GM21515 (cell line): ENCODE data around the gene CPB1.

Source experiments
- ATAC-seq: cut with Tn5 transposase; IDR thresholded peaks from one replicate; pipeline ENCODE4 v1.9.1; 2021; ENCODE audit not compliant: unreplicated experiment

CPB1 gene

DNA sequence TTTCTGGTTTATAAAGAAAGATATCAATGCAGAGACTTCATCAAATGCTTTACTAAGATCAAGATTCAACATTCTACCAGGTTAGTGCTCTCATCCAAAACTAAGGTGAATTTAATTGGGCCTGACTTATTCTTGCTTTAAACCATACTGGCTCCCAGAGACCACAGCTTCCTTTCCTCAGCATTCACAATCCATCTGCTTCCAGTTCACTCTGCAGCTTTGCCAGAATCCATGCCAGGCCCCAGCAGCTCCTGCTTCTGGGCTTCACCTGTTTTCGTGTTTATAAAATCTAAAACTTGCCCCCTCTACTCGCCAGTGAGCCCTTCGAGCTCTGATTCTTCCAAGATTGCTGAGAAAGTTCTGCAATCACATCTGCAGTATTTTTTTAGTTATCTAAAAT, 2.3 kb downstream of the CPB1 start:
- no peak for ATAC-seq

DNA sequence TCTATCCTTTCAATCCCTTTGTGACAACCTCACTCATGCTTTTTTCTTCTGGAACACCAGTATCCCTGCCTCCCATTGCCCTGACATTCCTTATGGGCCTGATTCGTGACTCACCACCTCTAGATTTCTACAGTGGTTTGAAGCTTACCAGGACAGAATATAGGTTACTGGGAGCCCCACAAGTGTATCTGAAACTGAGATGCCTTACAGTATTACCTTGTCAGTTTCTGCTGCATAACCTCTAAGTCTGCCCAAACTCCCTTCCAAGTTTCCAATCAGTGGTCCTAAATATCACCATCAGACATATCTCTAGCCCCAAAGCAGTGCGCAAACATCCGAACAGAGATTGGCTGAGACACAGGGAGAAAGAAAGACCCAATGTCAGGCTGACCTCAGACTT, 5.6 kb downstream of the CPB1 start:
- no peak for ATAC-seq

DNA sequence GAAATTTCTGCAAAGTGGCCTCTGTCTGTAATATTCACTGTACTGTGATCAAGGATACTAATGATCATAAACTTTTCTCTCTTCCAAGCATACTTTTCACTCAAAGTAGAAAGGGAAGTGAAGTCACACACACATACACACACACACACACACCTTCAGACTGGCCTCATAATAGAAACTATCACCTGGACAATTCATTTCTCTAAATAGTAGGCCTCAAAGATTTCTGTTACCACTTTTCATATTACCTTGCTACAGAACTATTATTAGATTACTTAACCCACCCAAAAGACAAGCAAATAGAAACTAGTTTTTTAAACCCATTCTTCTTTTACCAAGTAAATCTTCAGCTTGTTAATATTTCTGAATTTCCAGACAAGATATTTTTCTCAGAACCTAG, 12.2 kb downstream of the CPB1 start:
- ATAC-seq, result peak; percentile 83

DNA sequence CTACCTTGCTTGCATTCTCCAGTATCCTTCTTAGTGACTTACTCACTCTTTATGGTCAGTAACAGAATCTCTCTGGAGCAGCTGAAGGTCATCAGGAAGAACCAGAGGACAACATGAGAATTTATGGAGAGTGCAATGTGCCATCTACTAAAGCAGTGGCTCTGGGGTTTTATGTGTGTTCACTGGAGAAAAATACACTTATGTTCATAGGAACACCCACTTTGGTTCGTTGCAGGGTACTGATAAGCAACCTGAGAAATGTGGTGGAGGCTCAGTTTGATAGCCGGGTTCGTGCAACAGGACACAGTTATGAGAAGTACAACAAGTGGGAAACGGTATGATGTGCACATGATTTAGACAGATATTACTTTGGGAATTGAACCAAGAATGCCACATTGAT, 12.8 kb downstream of the CPB1 start:
- ATAC-seq, result no peak

DNA sequence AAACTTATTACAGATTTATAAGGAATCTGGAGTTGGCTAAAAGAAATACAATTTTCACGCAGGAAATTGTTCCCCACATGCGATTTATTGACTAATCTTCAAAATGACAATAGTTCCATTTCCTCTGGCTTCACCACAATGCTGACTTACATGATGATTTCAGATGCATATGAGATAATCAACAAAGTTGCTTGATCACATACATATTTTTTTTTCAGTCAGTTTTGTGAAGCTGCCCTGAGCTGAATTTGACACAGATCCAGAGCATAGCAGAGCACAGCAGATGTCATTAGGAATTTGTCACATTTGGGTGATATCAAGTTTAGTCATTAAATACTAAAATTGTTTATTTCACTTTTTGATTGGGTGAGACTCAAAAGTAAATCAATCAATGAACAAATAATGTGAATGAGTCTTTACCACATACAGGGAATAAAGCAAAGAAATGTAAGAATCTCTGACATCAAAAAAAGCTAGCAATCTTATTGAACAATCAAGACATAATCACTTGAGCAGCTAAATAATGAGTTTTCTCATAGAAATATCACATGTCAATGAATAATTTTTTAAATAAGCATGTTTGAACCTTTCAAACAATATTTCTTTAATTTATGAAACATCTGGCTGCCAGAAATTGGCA, 18.3 kb downstream of the CPB1 start:
- ATAC-seq, result no peak

DNA sequence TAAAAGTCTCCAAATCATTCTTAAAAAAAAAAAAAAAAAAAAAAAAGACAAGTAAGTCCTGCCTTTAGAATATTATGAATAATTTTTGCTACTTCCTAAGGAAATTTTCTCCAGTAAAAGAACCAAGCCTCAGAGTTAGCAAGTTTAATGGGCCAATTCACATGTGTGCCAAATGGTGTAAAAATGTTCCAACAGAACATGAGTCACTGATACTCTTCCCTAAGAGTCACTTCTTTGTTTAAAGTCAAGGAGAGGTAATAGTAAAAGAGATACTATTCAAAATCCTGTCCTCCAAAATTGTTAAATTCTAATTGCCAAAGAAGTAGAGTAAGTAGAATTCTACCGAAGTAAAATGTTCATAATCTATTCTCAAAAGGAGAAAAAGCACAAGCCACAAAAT, 19.7 kb downstream of the CPB1 start:
- no peak for ATAC-seq

DNA sequence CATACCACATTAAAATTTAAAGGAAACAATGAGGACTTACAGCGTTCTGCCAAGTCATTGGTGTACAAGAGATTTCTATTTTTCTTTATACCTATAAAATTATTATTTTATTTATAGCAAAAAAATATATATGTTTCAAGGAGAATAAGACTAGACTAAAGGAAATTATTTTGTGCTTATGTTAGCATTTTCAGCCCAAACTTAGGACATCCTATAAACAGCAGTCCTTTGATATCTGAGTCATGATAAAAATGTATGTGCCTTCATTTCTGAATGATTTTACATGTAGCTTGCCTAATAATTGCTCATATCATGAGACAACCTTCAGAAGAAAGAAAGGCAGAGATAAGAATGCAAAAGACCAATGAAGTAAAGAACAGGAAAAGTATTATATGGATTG, 20.8 kb downstream of the CPB1 start:
- no peak for ATAC-seq

DNA sequence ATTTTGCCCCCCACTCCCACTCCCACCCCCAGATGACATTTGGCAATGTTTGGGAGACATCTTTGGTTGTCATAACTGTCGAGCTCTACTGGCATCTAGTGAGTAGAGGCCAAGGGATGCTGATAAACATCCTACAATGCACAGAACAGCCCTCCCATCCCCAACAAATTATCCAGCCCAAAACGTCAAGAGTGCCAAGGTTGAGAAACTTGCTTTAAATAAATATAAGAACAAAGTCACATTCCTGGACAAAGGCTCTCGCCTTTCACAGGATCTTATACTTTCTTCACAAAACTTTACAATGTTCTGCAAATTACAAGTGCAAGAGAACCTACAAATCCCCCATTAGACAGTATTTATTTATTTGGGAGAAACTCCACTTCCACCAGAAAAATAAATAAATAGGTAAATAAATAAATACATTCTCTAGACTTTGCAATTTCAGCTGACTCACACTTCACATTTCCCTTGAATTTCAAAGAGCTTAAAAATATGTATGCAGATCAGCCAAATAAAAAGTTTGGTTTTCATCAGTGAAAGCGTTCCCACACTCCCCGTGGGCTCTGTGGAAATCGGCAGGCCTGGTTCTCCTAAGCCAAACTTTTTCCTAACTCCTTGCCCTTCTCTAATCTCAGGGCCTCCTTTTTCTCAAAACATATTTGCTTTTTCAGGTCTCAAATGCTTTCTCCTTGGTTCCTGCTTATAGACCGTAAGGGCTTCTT, 24.8 kb downstream of the CPB1 start:
- ATAC-seq, result no peak

DNA sequence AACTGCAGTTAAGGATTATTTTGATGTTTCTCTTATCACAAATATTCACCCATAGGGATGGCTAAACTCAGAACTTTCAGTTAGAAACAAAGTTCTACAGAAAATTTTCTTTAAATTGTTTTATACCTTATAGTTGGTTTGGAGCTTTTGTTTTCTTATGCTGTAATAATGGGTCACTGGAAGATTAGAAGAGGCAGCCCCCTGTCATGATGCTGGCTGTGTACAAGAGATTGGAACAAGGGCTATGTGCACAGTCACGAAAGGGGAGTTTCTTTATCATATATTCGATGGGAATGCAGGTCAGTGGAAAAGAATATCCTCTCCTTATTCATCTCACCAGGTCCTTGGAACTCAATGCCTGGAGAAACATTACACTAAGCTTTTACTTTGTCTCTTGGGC, 25.5 kb downstream of the CPB1 start:
- ATAC-seq, result no peak

DNA sequence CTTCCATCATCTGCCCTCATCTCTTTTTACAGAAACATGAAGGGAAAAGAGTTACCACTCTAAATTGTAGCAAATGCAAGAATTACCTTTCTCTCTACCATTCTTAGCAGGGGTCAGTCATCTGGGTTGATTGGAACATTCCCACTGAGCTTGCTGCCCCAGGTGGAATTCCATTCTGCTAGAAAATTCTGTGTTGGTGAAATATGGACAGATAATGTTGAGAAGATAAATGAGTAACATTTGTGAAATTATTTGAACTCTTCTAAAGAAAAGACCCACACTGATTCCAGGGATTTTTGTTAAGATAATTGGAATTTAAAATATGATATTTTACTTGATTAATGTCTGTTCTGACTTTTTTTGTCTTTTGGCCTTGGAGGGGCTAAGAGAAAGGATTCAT, 26.4 kb downstream of the CPB1 start:
- ATAC-seq, result no peak

DNA sequence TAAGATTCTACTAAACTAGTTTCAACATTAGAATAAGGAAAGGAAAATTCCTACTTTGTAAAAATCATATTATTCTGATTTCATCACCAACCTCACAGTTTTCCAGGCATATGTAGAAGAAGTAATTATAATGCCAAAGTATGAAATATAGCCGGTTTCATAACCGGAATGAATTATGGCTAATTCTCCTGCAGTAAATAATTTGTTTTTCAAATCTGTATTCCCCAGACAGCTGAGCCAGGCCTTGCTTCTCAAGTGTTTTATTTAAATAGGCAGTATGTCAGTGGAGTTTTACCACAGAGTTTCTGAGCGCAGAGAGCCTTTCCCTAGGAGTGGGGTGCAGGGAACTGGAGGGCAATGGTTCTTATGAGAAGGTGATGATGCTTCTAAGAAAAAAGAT, 28.8 kb downstream of the CPB1 start:
- ATAC-seq, result no peak

DNA sequence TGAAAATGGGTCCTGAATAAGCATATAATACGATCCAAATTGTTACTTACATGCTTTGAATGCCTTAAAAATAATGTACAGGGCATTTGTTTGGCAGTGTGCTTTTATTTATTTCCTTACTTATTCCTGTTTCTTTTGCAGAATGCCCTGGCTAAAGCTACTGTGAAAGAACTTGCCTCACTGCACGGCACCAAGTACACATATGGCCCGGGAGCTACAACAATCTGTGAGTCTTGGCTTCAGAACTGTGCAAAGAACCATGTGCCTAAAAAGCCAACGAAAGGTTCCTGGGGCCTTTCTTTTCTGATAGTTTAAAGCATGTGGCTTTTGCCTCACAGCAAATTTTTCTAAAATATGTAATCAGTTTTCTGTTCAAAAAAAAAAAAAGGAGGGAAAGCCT, 29.7 kb downstream of the CPB1 start:
- ATAC-seq, result no peak

DNA sequence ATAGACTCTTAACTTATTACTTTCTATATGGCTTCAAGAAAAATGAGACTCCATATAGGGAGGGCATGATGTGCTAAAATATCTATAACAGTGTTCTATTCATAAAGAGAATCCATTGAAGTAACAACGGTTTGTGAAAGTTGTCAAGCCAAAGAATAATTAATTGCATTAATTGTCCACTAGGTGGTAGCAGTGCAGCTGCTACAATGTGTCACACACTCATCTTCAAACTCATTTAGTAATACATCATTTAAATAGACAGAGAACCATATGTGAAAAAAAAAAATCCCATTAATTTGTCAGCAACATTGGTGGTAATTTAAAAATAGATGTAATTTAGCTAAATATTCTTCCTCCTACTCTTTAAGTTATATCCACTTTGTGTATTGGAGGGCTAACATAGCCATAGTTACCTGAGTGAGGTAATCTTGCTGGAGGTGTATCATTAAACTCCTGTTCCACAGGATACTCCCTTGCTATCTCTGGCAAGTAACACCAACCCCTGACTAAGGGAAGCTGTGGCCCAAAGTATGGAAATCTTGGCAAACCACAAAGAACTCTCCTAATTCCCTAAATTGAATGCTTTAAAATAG, 33.8 kb downstream of the CPB1 start:
- peak; percentile 90 for ATAC-seq

DNA sequence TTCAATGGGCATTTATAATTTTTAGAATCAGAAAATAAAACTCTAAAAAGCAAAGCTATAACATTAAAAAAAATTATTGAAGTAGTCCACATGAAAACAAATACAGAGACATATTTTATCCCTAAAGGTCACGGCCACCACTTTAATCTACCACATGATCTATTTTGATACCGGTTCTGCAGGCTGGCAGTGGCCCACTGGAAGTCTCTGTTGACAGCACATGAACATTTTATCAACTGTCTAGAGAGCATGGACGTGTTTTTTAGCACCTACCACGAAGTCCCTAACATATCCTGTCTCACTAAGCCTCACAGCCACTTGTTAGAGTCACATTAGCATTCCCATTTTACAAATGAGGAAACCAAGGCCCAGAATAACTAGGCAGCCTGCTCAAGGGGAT, 35.7 kb downstream of the CPB1 start:
- no peak for ATAC-seq

DNA sequence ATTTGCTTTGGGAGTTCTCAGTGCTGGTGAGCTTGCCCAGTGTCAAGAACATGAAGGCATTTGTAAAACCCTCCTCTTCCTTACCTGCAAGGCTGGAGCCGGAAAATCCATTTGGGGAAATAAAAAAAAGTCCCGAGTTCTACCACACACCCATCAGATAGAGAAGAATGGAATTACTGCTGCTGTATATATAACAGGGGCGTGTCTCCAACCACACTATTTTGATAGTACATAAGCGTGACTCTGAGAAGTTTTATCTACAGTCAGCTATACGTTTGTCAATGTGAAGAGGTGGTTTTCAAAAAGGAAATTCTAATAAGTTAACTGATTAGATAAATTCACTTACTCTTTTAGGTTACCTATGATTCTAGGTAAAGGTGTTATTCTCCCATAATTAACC, 36.2 kb downstream of the CPB1 start:
- ATAC-seq, result no peak

DNA sequence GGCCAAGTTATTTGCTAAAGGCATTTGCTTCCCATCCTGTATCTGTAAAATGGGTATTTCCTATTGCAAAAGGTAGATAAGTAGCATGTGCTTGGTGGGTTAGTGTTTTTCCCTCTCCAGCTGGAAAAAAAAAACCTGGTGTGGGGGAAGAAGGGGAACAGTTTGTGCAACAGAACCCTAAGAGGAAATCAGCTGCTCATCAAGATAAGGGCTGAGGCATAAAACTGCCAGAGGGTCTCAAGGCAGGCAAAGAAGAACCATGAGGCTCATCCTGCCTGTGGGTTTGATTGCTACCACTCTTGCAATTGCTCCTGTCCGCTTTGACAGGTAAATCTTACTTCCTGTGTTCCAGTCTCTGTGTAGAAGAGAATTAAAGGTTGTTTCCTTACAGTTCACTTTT, 37.4 kb downstream of the CPB1 start, which contains the start of gene CPA3:
TSS of gene CPA3 (plus strand) at position 248 of the 400 bp plus-strand sequence. CDS start at position 260, 12 bp downstream.
- no peak for ATAC-seq

DNA sequence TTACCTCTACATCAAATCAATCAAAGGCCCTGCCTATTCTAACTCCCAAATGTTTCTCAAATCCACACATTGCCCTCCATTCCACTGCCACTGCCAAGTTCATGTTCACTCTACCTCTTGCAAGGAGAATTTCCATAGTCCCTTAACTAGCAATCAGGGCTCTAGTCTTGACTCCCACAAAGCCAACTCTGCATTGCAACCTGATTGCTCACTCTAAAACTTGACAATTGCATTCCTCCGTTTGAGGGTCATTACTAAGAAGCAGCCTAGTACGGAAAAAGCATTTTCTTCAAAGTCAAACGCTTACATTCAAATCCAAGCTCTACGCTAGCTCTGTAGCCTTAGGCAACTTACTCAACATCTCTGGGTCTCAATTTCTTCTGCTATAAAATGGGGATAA, 38.6 kb downstream of the CPB1 start:
- no peak for ATAC-seq

DNA sequence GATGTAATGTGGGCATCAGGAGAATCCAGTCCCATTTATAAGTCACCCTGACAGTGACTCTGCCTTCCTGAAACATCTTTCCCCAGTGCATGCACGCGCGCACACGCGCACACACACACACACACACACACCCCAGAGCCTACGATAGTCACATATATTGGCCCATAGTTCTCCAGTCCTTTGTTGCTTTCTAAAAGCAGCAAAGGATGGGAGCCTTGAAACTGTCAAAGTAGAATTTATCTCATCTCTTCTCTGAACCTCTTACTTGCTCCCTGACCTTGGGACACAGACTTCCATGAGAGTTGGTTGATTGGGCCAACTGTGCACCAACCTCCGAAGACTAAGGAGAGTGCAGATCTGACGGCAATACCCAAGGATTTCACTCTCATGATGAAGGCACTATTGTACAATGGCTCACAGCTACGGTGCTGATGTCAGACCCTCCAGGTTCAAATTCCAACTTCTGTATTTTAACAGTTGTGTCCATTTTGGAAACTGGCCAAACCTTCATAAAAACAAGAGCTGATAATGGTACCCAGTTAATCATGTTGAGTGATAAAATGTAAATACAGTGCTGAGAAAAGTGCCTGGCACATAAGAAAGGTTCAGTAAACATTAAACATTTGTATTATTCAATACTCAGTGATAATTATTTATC, 45.8 kb downstream of the CPB1 start:
- ATAC-seq, result no peak

DNA sequence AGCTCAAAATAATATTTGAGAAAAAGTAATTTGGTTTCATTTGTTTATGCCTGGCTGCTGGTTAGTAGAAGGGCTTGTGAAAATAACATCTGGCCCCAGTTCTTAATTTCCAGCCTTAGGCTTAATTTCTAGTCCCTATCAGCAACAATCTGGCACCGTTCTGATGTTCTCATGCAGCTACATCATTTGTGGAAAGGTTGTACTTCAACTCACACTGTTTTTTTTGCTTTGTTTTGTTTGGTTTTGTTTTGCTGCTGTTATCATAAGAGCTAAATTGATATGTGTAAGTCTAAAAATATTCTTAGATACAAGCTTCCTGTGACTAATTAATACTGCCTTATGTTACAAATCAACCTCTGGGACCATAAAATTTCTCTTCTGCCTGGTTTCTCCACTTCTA, 46.4 kb downstream of the CPB1 start:
- no peak for ATAC-seq

DNA sequence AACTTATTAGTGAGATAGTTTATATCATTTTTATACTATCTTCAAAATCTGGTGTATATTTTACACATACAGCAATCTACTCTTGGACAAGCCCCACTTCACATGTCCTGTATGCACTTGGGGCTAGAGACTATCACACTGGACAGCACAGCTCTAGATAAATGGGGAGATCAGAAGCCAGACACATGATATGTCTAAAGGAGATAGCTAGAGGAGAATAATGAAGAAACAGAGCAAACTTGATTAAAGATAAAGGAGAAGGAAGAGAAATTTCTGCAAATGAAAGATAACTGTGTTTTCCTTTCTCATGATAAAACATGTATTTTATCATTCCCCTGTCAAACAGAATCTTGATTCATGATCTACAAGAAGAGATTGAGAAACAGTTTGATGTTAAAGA, 50.5 kb downstream of the CPB1 start:
- no peak for ATAC-seq

DNA sequence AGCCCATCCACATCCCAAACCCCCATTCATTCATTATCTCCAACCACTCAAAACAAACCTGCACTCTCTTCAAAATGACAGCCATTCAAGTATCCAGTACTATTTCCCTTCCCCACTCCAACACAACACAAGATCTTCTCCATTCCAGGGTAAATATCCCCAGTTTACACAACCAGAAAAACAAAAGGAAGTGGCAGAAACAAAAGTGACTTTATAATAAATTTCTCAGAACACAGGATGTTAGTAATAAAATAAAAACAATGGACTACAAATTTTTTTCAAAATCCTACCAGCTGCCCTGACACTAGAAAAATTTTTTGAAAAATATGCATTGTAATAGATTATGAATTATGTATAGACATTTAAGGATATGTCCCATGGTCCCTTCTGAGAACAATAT, 51.6 kb downstream of the CPB1 start:
- no peak for ATAC-seq

DNA sequence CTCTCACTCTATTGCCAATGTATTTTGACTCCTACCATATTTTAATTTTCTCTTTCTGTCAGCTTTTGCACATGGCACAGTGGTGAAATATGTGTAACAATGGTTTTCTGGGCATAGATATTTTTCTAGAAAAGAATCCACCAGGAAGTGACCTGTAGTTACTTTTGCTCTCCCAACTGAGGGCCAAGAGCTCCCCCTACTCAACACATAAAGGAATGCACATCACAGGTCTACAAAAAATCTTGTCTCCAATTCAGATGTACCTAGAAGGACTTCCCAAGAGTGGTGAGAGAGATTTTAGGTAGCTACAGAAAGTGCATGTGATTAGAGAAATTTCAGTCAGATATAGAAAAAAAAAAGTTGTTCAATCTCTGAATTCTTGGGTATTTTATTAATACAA, 53.1 kb downstream of the CPB1 start:
- no peak for ATAC-seq
